ENCODE results near the gene RPL38.

RPL38 gene

GRCh38 chr17:74216505-74216904 is 13.0 kb downstream of the RPL38 start:
- H3K9me3 ChIP-seq (ENCODE audit: severe bottlenecking): no peaks in the 10 kb centered on the region
- no peak overlapping the region for H3K27ac ChIP-seq
- peaks cover 27% of the 10 kb centered on the region for H3K36me3 ChIP-seq
- H3K4me3 ChIP-seq (ENCODE audit: low read depth, low read length): no peak overlapping the region
- DNase-seq: no peak
- H3K27me3 ChIP-seq (ENCODE audit: insufficient read depth, low read depth, severe bottlenecking): no peaks in the 10 kb centered on the region
- no peak for TF ChIP-seq CTCF (IDR thresholded peaks at IDR 0.05; ENCODE audit: low read depth, low read length)

GRCh38 chr17:74217037-74217730 is 13.7 kb downstream of the RPL38 start:
- Histone ChIP-seq H3K9me3 (ENCODE audit: severe bottlenecking) (no peaks in the 10 kb centered on the region), H3K4me3 (ENCODE audit: low read depth, low read length) (no peak overlapping the region), H3K27me3 (ENCODE audit: insufficient read depth, low read depth, severe bottlenecking) (no peaks in the 10 kb centered on the region), H3K27ac (no peak overlapping the region), H3K36me3 (peaks cover 22% of the 10 kb centered on the region)
- no peak for DNase-seq
- TF ChIP-seq CTCF (IDR thresholded peaks at IDR 0.05; ENCODE audit: low read depth, low read length): peak; percentile 27; the same call in 1 of the 2 replicates

- H3K9me3 ChIP-seq (ENCODE audit: severe bottlenecking): no peaks in the 10 kb centered on the region
- H3K27me3 ChIP-seq (ENCODE audit: insufficient read depth, low read depth, severe bottlenecking): no peaks in the 10 kb centered on the region
- no peak overlapping the region for H3K4me3 ChIP-seq (ENCODE audit: low read depth, low read length)
- H3K27ac ChIP-seq: no peak overlapping the region
- no peak for TF ChIP-seq CTCF (IDR thresholded peaks at IDR 0.05; ENCODE audit: low read depth, low read length)
- no peak for DNase-seq
- peaks cover 27% of the 10 kb centered on the region for H3K36me3 ChIP-seq
Measured at GRCh38 chr17:74217888-74218287, 14.4 kb downstream of the RPL38 start.

GRCh38 chr17:74218436-74218835 is 15.0 kb downstream of the RPL38 start:
- no peak overlapping the region for H3K27ac ChIP-seq
- TF ChIP-seq CTCF (IDR thresholded peaks at IDR 0.05; ENCODE audit: low read depth, low read length): no peak
- H3K36me3 ChIP-seq: peaks cover 28% of the 10 kb centered on the region
- no peaks in the 10 kb centered on the region for H3K27me3 ChIP-seq (ENCODE audit: insufficient read depth, low read depth, severe bottlenecking)
- no peak for DNase-seq
- no peaks in the 10 kb centered on the region for H3K9me3 ChIP-seq (ENCODE audit: severe bottlenecking)
- H3K4me3 ChIP-seq (ENCODE audit: low read depth, low read length): no peak overlapping the region

- Histone ChIP-seq H3K9me3 (ENCODE audit: severe bottlenecking) (no peaks in the 10 kb centered on the region), H3K27me3 (ENCODE audit: insufficient read depth, low read depth, severe bottlenecking) (no peaks in the 10 kb centered on the region), H3K4me3 (ENCODE audit: low read depth, low read length) (no peak overlapping the region), H3K36me3 (peaks cover 38% of the 10 kb centered on the region), H3K27ac (no peak overlapping the region)
- TF ChIP-seq CTCF (IDR thresholded peaks at IDR 0.05; ENCODE audit: low read depth, low read length): no peak
- no peak for DNase-seq
Measured at GRCh38 chr17:74219576-74220133, 16.2 kb downstream of the RPL38 start.

GRCh38 chr17:74220219-74220618 is 16.7 kb downstream of the RPL38 start:
- Histone ChIP-seq H3K27me3 (ENCODE audit: insufficient read depth, low read depth, severe bottlenecking) (no peaks in the 10 kb centered on the region), H3K27ac (no peak overlapping the region), H3K4me3 (ENCODE audit: low read depth, low read length) (no peak overlapping the region), H3K9me3 (ENCODE audit: severe bottlenecking) (no peaks in the 10 kb centered on the region), H3K36me3 (peaks cover 38% of the 10 kb centered on the region)
- no peak for DNase-seq
- TF ChIP-seq CTCF (IDR thresholded peaks at IDR 0.05; ENCODE audit: low read depth, low read length): no peak
